ENCODE results near the gene A2ML1.
"Not testable (repeated sequence)": the region's sequence is repeated elsewhere in the genome, so short reads cannot be mapped to it uniquely, and the experiment has no call there.

Gene A2ML1

GRCh38 chr12:8906266-8907180, 84.1 kb downstream of the A2ML1 start:
- no peak for DNase-seq (ENCODE audit: low read depth)

- DNase-seq (ENCODE audit: low read depth) = no peak
Observed at GRCh38 chr12:8907513-8907912, 85.1 kb downstream of the A2ML1 start.

DNA sequence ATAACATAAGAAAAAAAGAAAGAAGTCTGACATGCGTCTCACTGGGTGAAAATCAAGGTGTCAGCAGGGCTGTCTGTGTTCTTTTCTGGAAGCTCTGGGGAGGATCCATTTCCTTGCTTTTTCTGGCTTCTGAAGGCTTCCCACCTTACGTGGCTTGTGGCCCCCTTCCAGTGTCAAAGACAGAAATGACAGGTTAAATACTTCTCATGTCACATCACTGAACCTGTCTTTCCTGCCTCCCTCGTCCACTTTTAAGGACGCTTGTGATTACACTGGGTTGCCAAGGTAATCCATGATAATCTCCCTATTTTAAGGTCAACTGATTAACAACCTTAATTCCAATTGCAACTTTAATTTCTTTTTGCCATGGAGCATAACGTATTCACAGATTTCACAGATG, 87.3 kb downstream of the A2ML1 start:
- DNase-seq (ENCODE audit: low read depth) = no peak

- no peak for DNase-seq (ENCODE audit: low read depth)
Observed at GRCh38 chr12:8911606-8912268, 89.3 kb downstream of the A2ML1 start.

GRCh38 chr12:8912914-8913313, 90.5 kb downstream of the A2ML1 start:
- DNase-seq (ENCODE audit: low read depth) = no peak

DNA sequence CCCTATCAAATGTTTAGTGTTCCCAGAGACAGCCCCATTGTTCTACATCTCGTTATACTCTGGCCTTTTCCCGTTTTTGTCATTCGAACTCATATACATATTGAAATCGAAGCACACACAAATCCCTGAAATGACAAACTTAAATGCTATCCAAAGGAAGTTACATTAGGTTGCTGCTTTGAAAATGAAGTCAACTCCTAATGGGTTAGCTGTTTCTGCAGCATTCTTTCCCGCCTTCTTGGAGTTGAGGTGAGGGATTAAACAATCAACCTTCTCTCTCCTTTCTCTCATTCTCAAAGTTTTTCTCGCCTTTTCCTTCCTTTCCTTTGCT, 91.2 kb downstream of the A2ML1 start:
- no peak for DNase-seq (ENCODE audit: low read depth)

GRCh38 chr12:8914033-8914715, 91.8 kb downstream of the A2ML1 start, which contains the start of gene PHC1:
TSS of gene PHC1 (plus strand) at chr12:8914509. CDS start at chr12:8917678, 3,169 bp downstream.
- DNase-seq (ENCODE audit: low read depth) = peak; percentile 66

DNA sequence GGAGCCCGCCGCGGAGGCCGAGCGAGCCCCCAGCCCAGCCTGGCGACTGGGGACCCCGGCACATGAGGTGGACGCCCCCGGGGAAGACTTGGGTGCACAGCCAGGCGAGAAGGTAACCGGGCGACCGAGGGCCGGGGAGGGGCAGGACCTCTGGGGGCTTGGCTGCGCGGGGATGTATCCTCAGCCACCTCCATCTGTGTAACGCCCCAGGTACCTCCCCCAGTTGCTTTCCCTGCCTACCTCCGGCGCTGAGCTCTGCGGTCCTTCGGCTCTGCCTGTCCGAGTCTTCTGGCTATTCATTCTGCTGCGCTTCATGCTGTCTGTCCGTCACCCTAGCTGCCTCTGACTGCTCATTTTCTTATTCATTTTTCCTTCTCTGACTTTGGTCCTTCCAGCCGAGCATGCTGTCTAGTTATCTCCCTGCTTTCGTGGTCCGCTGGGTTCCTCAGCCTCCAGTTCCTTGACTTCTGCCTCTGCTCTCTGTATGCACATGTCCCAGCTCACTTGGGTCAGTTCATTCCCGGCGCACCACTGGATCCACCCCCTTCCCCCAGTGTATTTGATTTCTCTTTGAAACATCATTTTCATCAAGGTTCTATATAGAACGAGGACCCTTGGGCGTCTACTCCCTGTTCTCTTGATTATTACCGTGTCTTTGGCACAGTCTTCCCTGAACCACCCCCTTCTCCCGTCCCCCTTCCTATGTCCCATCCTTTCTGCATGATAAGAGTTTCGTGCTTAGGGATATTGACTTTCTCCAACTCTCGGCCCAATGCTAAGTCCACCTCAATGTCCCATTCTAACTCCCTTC, 92.5 kb downstream of the A2ML1 start:
- peak; percentile 63 for DNase-seq (ENCODE audit: low read depth)

GRCh38 chr12:8916154-8916553, 93.7 kb downstream of the A2ML1 start:
- no peak for DNase-seq (ENCODE audit: low read depth)

DNA sequence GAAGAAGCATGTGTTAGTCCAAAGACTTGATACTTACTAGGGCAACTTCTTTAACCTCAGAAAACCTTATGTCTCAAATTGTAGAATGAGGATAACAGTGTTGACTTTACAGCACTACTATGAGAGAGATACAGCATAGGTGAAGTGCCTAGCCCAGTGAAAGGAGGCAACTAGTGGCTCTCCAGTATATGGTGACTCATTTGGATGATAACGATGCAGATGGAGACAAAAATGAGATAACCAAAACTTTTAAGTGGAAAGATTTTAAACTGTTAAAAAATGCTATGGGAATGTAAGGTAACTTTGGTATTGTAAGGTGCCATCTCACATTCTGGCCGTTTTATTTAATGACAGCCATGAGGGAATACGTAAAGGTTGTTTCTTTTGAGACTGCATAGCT, 94.6 kb downstream of the A2ML1 start:
- no peak for DNase-seq (ENCODE audit: low read depth)

- no peak for DNase-seq (ENCODE audit: low read depth)
Observed at GRCh38 chr12:8917751-8918150, 95.3 kb downstream of the A2ML1 start.

DNA sequence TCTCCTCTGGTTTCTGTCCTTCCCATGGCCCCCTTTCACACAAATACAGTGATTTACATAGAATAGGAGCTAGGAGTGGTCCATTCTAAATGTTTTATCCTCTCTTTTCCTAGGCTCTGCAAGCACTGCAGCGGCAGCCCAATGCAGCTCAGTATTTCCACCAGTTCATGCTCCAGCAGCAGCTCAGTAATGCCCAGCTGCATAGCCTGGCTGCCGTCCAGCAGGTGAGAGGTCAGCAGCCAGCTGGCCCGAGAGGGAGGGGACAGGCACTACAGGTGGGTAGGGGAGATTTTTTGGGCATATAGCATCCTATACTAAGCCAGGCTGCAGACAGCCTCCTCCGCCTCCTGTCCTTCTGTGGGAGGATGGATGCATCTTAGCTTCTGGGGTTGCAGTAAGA, 97.2 kb downstream of the A2ML1 start:
- DNase-seq (ENCODE audit: low read depth) = not testable (repeated sequence)

DNA sequence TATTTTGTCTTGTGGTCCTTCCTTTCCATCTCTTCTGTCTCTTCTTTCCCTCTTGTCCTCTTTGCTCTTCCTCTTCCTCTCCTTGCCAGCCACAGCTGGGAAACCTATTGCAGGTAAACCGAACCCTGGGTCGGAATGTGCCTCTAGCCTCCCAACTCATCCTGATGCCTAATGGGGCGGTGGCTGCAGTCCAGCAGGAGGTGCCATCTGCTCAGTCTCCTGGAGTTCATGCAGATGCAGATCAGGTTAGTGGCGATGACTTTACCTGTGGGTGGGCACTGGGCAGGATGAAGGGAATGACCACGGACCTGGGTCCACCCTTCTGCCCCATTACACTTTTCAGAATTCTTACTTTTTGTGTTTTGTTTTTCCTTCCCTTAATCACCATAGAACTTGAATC, 100.1 kb downstream of the A2ML1 start:
- DNase-seq (ENCODE audit: low read depth) = no peak
